Sigmoid colon (tissue), 4 donors: ENCODE measurements around the gene RB1.

ENCODE experiments used
- EP300 ChIP-seq, 4 donors: sonication (generic); formaldehyde crosslinking; IDR thresholded peaks; one replicate each; pipeline ENCODE4 v1.6.1; 2017; ENCODE audit warnings: antibody characterized with exemption in 4 of 4
- POLR2A ChIP-seq, 2 donors: fragments of 450-650 bp; IDR thresholded peaks; one replicate each; pipeline ENCODE4 v1.6.1; 2016; ENCODE audit warnings: antibody characterized with exemption in 2 of 2, mild to moderate bottlenecking in 2 of 2, moderate library complexity in 2 of 2
- TF ChIP-seq, protein P1 (sequence below), 4 experiments: fragments of 450-650 bp in 3 of 4; fragments of 200-600 bp in 1 of 4; IDR thresholded peaks; one replicate each; pipeline ENCODE4 v1.5.1; 2016 to 2019; ENCODE audit warnings: antibody characterized with exemption in 4 of 4, mild to moderate bottlenecking in 3 of 4, moderate library complexity in 2 of 4

DNA sequence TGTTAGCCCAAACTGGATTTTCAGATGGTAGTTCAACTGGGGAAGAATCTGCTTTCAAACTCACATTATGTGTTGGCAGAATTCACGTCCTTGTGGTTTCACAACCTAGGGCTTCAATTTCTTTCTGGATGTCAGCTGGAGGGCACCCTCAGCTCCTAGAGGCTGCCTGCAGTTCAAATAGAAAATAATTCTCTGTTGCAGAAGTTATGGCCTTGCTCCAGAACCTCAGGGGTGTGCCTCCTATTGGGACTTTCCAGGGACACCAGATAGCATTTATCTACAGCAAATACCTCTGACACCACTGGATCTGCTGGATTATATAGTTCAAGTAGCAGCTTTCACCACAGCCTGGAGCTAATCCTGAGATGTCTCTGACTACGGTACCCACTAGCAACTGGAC, 11.8 kb upstream of the RB1 start:
- TF ChIP-seq POLR2A (IDR thresholded peaks at IDR 0.05) (no peak), EP300 (IDR thresholded peaks at IDR 0.05) (no peak)
- TF ChIP-seq, protein P1, sequence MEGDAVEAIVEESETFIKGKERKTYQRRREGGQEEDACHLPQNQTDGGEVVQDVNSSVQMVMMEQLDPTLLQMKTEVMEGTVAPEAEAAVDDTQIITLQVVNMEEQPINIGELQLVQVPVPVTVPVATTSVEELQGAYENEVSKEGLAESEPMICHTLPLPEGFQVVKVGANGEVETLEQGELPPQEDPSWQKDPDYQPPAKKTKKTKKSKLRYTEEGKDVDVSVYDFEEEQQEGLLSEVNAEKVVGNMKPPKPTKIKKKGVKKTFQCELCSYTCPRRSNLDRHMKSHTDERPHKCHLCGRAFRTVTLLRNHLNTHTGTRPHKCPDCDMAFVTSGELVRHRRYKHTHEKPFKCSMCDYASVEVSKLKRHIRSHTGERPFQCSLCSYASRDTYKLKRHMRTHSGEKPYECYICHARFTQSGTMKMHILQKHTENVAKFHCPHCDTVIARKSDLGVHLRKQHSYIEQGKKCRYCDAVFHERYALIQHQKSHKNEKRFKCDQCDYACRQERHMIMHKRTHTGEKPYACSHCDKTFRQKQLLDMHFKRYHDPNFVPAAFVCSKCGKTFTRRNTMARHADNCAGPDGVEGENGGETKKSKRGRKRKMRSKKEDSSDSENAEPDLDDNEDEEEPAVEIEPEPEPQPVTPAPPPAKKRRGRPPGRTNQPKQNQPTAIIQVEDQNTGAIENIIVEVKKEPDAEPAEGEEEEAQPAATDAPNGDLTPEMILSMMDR (IDR thresholded peaks at IDR 0.05), result no peak
